Karpas-422 (cell line): ENCODE measurements around the gene USP32. TPM values are rescaled to one million over a fixed set of nuclear protein-coding genes. Genes with fewer than 3 reads are reported as not detected.
A peak's percentile ranks its signal among the peaks of the same experiment; 100 is the strongest.

Experiments used
- DNase-seq: peaks from one replicate; pipeline ENCODE4 v3.0.0-alpha.2; 2015
- H2AFZ ChIP-seq: fragments of 200-600 bp; sonication (generic); 2 replicates; pipeline ENCODE4 v1.6.1; 2014; ENCODE audit warnings: antibody characterized with exemption, low read length, mixed read lengths
- H3K27ac ChIP-seq: fragments of 200-600 bp; sonication (generic); 2 replicates; pipeline ENCODE4 v1.5.1; 2014; ENCODE audit warnings: mild to moderate bottlenecking, low read length, moderate library complexity
- H3K27me3 ChIP-seq: fragments of 200-600 bp; sonication (generic); 2 replicates; pipeline ENCODE4 v1.6.1; 2014; ENCODE audit warnings: low read length, mixed read lengths
- H3K36me3 ChIP-seq: fragments of 200-600 bp; sonication (generic); 2 replicates; pipeline ENCODE4 v1.6.1; 2014; ENCODE audit warnings: low read length, mixed read lengths; ENCODE audit not compliant: insufficient read depth
- H3K4me1 ChIP-seq: fragments of 200-600 bp; sonication (generic); 2 replicates; pipeline ENCODE4 v1.6.1; 2014; ENCODE audit warnings: mild to moderate bottlenecking, low read length, mixed read lengths
- H3K4me2 ChIP-seq: fragments of 200-600 bp; sonication (generic); 2 replicates; pipeline ENCODE4 v1.6.1; 2014; ENCODE audit warnings: low read length, low read depth, mild to moderate bottlenecking; ENCODE audit not compliant: poor library complexity, severe bottlenecking
- H3K4me3 ChIP-seq: fragments of 200-600 bp; sonication (generic); 2 replicates; pipeline ENCODE4 v1.5.1; 2014; ENCODE audit warnings: mild to moderate bottlenecking, antibody characterized with exemption, low read length, mixed read lengths
- H3K79me2 ChIP-seq: fragments of 200-600 bp; sonication (generic); 2 replicates; pipeline ENCODE4 v1.6.1; 2014; ENCODE audit warnings: mild to moderate bottlenecking, low read length, mixed read lengths
- H3K9ac ChIP-seq: fragments of 200-600 bp; sonication (generic); 2 replicates; pipeline ENCODE4 v1.6.0; 2014; ENCODE audit warnings: low read length
- H3K9me2 ChIP-seq: fragments of 200-600 bp; sonication (generic), shearing (Covaris generic); replicated peaks from 2 replicates; pipeline ENCODE4 v1.6.0; 2014; ENCODE audit warnings: mild to moderate bottlenecking, low read length, moderate library complexity; ENCODE audit not compliant: insufficient read depth
- H3K9me3 ChIP-seq: fragments of 300-700, 200-600 bp; sonication (generic); 2 replicates; pipeline ENCODE4 v1.6.1; 2014; ENCODE audit warnings: low read length, mixed read lengths
- H4K20me1 ChIP-seq: fragments of 200-600 bp; sonication (generic); 2 replicates; pipeline ENCODE4 v1.6.1; 2014; ENCODE audit warnings: mild to moderate bottlenecking, antibody characterized with exemption, low read length, low read depth; ENCODE audit not compliant: insufficient read depth
- total RNA-seq: library from RNA; depleted of rRNA; stranded (reverse); fragments of >200 nt; shearing (Covaris generic); gene quantifications from 2 replicates; pipeline ENCODE4 v1.2.3, GENCODE V29; 2014; ENCODE audit warnings: low replicate concordance

The USP32 gene
- total RNA-seq, 1 experiment from 2014 or later = 81.0 TPM

DNA sequence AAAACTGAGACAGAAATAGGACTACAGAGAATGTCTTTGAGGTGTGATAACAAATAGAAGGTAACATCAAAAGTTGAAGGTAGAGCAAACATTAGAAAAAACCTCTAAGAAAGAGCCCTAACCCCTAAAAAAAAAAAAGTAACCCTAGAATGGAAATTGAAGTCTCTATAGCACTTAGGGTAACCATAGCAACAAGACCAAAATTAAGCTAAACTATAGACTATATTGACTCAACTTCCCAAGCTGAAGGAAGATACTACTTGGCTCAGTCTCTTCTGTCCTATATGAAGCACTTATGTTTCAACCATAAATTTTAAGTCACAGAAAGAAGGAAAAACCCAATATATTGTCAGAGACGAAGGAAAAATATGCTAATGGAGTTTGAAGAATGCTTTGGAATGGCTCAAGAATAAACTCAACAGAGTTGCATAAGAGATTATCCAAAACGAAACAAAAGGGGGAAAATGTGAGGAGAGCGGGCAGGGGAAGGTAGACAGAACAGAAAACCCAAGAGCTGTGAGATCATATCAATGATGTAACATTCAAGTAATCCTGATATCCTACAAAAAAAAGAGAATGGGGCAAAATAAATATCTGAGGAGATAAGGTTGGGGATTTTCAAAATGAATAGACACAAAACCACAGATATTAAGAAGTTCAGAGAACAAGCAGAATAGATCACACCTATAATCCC is 88.4 kb downstream of the USP32 start:
- H3K79me2 ChIP-seq = peaks cover 88% of the 10 kb centered on the region
- no peaks in the 10 kb centered on the region for H3K27me3 ChIP-seq
- no peaks in the 10 kb centered on the region for H3K9me2 ChIP-seq
- no peak overlapping the region for H2AFZ ChIP-seq
- no peak overlapping the region for H3K4me2 ChIP-seq
- H3K27ac ChIP-seq = 0 out of 2 replicates have a peak overlapping the region, but pooled peaks have one; percentile 78
- peaks cover 5% of the 10 kb centered on the region; the same call in 1 of the 2 replicates for H3K36me3 ChIP-seq
- peak; percentile 47 for DNase-seq
- no peaks in the 10 kb centered on the region for H3K9me3 ChIP-seq
- no peak overlapping the region for H3K9ac ChIP-seq
- peaks cover 65% of the 10 kb centered on the region for H3K4me1 ChIP-seq
- no peak overlapping the region for H3K4me3 ChIP-seq
- H4K20me1 ChIP-seq = no peaks in the 10 kb centered on the region

GRCh38 chr17:60301649-60302048 is 90.3 kb downstream of the USP32 start:
- Histone ChIP-seq H3K9me2 (no peaks in the 10 kb centered on the region), H3K27ac (peak overlapping the region; percentile 68)
- DNase-seq = peak; percentile 80

DNA sequence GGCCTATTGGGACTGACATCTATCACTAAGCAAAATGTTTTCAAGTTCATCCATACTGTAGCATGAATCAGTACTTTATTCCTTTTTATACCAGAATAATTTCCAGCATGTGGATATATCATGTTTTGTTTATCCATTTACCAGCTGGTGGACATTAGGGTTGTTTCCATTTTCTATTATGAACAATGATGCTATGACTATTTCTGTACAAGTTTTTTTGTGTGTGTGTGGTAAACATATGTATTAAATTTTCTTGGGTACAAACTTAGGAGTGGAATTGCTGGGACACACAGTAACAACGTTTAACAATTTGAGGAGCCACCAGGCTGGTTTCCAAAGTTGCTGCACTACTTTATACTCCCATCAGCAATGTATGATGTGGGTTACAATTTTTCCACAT is 91.0 kb downstream of the USP32 start:
- peak overlapping the region; percentile 68 for H3K27ac ChIP-seq
- H3K27me3 ChIP-seq = no peaks in the 10 kb centered on the region
- H3K36me3 ChIP-seq = peaks cover 5% of the 10 kb centered on the region; the same call in 1 of the 2 replicates
- no peak overlapping the region for H3K4me3 ChIP-seq
- H3K4me2 ChIP-seq = peak overlapping the region; percentile 20
- H3K9ac ChIP-seq = no peak overlapping the region
- peaks cover 59% of the 10 kb centered on the region for H3K4me1 ChIP-seq
- DNase-seq = no peak
- no peak overlapping the region for H2AFZ ChIP-seq
- H4K20me1 ChIP-seq = no peaks in the 10 kb centered on the region
- peaks cover 86% of the 10 kb centered on the region for H3K79me2 ChIP-seq
- H3K9me2 ChIP-seq = no peaks in the 10 kb centered on the region
- no peaks in the 10 kb centered on the region for H3K9me3 ChIP-seq

More at GRCh38 chr17:60301649-60302048, 90.3 kb downstream of the USP32 start:
- H3K9me3 ChIP-seq = no peaks in the 10 kb centered on the region
- peaks cover 5% of the 10 kb centered on the region; the same call in 1 of the 2 replicates for H3K36me3 ChIP-seq
- H4K20me1 ChIP-seq = no peaks in the 10 kb centered on the region
- H3K4me2 ChIP-seq = peak overlapping the region; percentile 20
- peak overlapping the region; percentile 29; the same call in 1 of the 2 replicates for H3K9ac ChIP-seq
- no peak overlapping the region for H2AFZ ChIP-seq
- peaks cover 65% of the 10 kb centered on the region for H3K4me1 ChIP-seq
- H3K4me3 ChIP-seq = no peak overlapping the region
- H3K79me2 ChIP-seq = peaks cover 85% of the 10 kb centered on the region
- no peaks in the 10 kb centered on the region for H3K27me3 ChIP-seq

- Histone ChIP-seq H3K79me2 (peaks cover 82% of the 10 kb centered on the region), H2AFZ (no peak overlapping the region), H3K36me3 (peaks cover 6% of the 10 kb centered on the region; the same call in 1 of the 2 replicates), H3K9me2 (no peaks in the 10 kb centered on the region), H3K4me1 (peaks cover 50% of the 10 kb centered on the region), H3K27ac (0 out of 2 replicates have a peak overlapping the region, but pooled peaks have one; percentile 68), H3K27me3 (no peaks in the 10 kb centered on the region), H3K9me3 (no peaks in the 10 kb centered on the region), H4K20me1 (no peaks in the 10 kb centered on the region), H3K4me3 (no peak overlapping the region), H3K9ac (no peak overlapping the region), H3K4me2 (no peak overlapping the region)
- DNase-seq = no peak
These were observed 91.9 kb downstream of the USP32 start for GRCh38 chr17:60300011-60300410.

GRCh38 chr17:60297760-60298401 is 94.1 kb downstream of the USP32 start:
- H3K4me1 ChIP-seq = peaks cover 29% of the 10 kb centered on the region
- no peaks in the 10 kb centered on the region for H3K9me2 ChIP-seq
- H3K9ac ChIP-seq = no peak overlapping the region
- H3K79me2 ChIP-seq = peaks cover 77% of the 10 kb centered on the region
- H3K27ac ChIP-seq = no peak overlapping the region
- H3K36me3 ChIP-seq = peaks cover 25% of the 10 kb centered on the region
- no peak overlapping the region for H3K4me3 ChIP-seq
- no peaks in the 10 kb centered on the region for H3K27me3 ChIP-seq
- DNase-seq = no peak
- H3K9me3 ChIP-seq = no peaks in the 10 kb centered on the region
- no peak overlapping the region for H3K4me2 ChIP-seq
- no peaks in the 10 kb centered on the region for H4K20me1 ChIP-seq
- no peak overlapping the region for H2AFZ ChIP-seq

GRCh38 chr17:60296177-60296576 is 95.8 kb downstream of the USP32 start:
- Histone ChIP-seq H3K36me3 (peaks cover 26% of the 10 kb centered on the region), H3K9ac (no peak overlapping the region), H2AFZ (no peak overlapping the region), H3K9me3 (no peaks in the 10 kb centered on the region), H3K27me3 (no peaks in the 10 kb centered on the region), H3K9me2 (no peaks in the 10 kb centered on the region), H3K79me2 (peaks cover 74% of the 10 kb centered on the region), H4K20me1 (no peaks in the 10 kb centered on the region), H3K27ac (no peak overlapping the region), H3K4me3 (no peak overlapping the region), H3K4me2 (no peak overlapping the region), H3K4me1 (peaks cover 15% of the 10 kb centered on the region)
- DNase-seq = no peak

DNA sequence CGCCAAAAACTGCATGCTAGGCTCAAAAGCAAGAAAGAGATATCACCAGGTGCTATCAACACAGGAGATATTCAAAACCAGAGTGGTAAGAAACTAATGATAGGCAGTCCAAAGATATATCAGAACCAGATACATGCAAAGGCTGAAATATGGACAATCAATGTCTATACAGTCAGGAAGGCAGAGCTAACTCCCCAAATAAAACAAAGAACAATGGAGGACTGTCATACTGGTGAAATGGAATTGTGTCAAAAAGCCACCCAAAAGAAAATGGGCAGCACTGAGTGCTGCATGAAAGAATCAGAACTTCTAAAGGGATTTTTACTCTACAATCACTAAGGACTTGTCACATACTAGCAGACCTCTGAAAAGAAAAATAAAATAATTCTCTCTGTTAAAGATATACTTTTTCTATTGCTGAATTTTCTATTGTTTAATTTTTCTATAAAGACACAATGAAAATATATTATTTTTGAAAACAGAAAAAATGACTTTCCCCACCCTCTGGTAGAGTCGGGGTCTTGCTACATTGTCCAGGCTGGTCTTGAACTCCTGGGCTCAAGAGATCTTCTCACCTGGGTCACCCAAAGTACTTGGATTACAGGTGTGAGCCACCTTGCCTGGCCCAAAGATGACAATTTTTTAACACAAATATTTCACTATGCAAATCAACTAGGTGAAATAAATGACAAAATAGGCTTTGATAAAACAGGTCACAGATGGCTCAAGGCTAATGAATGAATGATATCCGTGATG is 98.2 kb downstream of the USP32 start:
- no peaks in the 10 kb centered on the region for H3K27me3 ChIP-seq
- H3K4me3 ChIP-seq = no peak overlapping the region
- H3K4me2 ChIP-seq = no peak overlapping the region
- H3K27ac ChIP-seq = no peak overlapping the region
- no peaks in the 10 kb centered on the region for H3K9me3 ChIP-seq
- H3K79me2 ChIP-seq = peaks cover 60% of the 10 kb centered on the region
- peaks cover 21% of the 10 kb centered on the region for H3K36me3 ChIP-seq
- H3K9me2 ChIP-seq = no peaks in the 10 kb centered on the region
- H4K20me1 ChIP-seq = no peaks in the 10 kb centered on the region
- no peak for DNase-seq
- H3K4me1 ChIP-seq = no peaks in the 10 kb centered on the region
- no peak overlapping the region for H3K9ac ChIP-seq
- H2AFZ ChIP-seq = no peak overlapping the region

DNA sequence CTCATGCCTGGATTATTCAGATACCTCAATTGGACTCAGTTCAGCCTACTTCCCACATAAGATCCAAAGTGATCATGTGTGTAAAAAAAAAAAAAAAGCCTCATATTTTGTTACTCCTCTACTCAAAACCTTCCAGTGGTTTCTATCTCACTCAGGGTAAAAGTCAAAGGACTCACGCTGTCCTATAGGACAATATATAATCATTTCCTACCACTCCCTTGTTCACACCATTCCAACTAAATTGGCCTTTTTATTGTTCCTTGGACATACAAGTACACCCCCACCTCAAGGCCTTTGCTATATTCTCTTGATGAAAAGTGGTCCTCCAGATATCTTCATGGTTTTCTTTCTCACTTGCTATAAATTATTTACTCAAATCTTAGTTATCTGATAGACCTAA is 99.2 kb downstream of the USP32 start:
- H4K20me1 ChIP-seq = no peaks in the 10 kb centered on the region
- H3K36me3 ChIP-seq = peaks cover 21% of the 10 kb centered on the region
- H3K9me3 ChIP-seq = no peaks in the 10 kb centered on the region
- H3K4me2 ChIP-seq = no peak overlapping the region
- no peaks in the 10 kb centered on the region for H3K27me3 ChIP-seq
- no peak overlapping the region for H3K27ac ChIP-seq
- no peaks in the 10 kb centered on the region for H3K4me1 ChIP-seq
- no peak overlapping the region for H3K9ac ChIP-seq
- DNase-seq = no peak
- H3K4me3 ChIP-seq = no peak overlapping the region
- no peak overlapping the region for H2AFZ ChIP-seq
- H3K9me2 ChIP-seq = no peaks in the 10 kb centered on the region
- peaks cover 51% of the 10 kb centered on the region for H3K79me2 ChIP-seq
